Chondrocyte (in vitro differentiated cells): ENCODE results near the gene PAFAH1B1. TPM values are rescaled to one million over a fixed set of nuclear protein-coding genes. Genes with fewer than 3 reads are reported as not detected.
"Not testable (repeated sequence)": the region's sequence is repeated elsewhere in the genome, so short reads cannot be mapped to it uniquely, and the experiment has no call there.

Experiments used
- DNase-seq: peaks from one replicate; pipeline ENCODE4 v3.0.0; 2021; ENCODE audit warnings: mixed read lengths, low spot score
- H3K27ac Mint-ChIP-seq: one replicate; pipeline ENCODE4 v1.8.0; 2021; ENCODE audit warnings: mild to moderate bottlenecking, moderate library complexity, mixed read lengths; ENCODE audit not compliant: unreplicated experiment
- H3K27me3 Mint-ChIP-seq: 2 replicates; pipeline ENCODE4 v1.8.0; 2021; ENCODE audit warnings: low read depth, mixed read lengths
- H3K36me3 Mint-ChIP-seq: 2 replicates; pipeline ENCODE4 v1.8.0; 2021; ENCODE audit warnings: low read depth, mixed read lengths
- H3K4me1 Mint-ChIP-seq: 2 replicates; pipeline ENCODE4 v1.8.0; 2021; ENCODE audit warnings: low read depth, mild to moderate bottlenecking, mixed read lengths
- H3K4me3 Mint-ChIP-seq: one replicate; pipeline ENCODE4 v1.8.0; 2021; ENCODE audit warnings: mild to moderate bottlenecking, moderate library complexity, mixed read lengths; ENCODE audit not compliant: unreplicated experiment
- H3K9me3 Mint-ChIP-seq: 2 replicates; pipeline ENCODE4 v1.8.0; 2021; ENCODE audit warnings: low read depth, mixed read lengths
- total RNA-seq: library from RNA; stranded (reverse); gene quantifications from 3 replicates; pipeline ENCODE4 v1.2.1, GENCODE V29; 2021
- TF ChIP-seq, protein P1 (sequence below): fragments of 200-600 bp; sonication (generic); IDR thresholded peaks from 2 replicates; pipeline ENCODE4 v1.5.0; 2021; ENCODE audit warnings: antibody characterized with exemption, mild to moderate bottlenecking, moderate library complexity

Gene PAFAH1B1
- total RNA-seq, 1 donor from 2014 or later: 151 TPM

DNA sequence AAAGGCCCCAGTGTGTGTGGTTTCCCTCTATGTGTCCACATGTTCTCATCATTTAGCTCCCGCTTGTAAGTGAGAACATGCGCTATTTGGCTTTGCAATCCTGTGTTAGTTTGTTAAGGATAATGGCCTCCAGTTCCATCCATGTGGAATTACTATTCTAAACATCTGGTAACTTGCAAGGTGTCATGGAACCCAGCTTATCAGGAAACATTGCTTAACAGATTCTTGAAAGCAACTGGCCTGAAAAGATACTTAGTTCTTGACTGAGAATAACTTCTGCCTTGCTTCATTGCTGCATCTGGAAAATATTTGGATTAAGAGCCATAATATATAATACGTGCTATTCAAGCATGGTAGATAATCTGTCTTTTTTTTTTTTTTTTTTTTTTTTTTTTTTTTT is 27.8 kb downstream of the PAFAH1B1 start:
- no peak overlapping the region for H3K27ac Mint-ChIP-seq
- H3K9me3 Mint-ChIP-seq: no peaks in the 10 kb centered on the region
- DNase-seq: no peak
- TF ChIP-seq, protein P1, sequence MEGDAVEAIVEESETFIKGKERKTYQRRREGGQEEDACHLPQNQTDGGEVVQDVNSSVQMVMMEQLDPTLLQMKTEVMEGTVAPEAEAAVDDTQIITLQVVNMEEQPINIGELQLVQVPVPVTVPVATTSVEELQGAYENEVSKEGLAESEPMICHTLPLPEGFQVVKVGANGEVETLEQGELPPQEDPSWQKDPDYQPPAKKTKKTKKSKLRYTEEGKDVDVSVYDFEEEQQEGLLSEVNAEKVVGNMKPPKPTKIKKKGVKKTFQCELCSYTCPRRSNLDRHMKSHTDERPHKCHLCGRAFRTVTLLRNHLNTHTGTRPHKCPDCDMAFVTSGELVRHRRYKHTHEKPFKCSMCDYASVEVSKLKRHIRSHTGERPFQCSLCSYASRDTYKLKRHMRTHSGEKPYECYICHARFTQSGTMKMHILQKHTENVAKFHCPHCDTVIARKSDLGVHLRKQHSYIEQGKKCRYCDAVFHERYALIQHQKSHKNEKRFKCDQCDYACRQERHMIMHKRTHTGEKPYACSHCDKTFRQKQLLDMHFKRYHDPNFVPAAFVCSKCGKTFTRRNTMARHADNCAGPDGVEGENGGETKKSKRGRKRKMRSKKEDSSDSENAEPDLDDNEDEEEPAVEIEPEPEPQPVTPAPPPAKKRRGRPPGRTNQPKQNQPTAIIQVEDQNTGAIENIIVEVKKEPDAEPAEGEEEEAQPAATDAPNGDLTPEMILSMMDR: no peak
- no peaks in the 10 kb centered on the region for H3K27me3 Mint-ChIP-seq
- H3K36me3 Mint-ChIP-seq: peaks cover 6% of the 10 kb centered on the region
- H3K4me1 Mint-ChIP-seq: peaks cover 26% of the 10 kb centered on the region
- H3K4me3 Mint-ChIP-seq: no peak overlapping the region

DNA sequence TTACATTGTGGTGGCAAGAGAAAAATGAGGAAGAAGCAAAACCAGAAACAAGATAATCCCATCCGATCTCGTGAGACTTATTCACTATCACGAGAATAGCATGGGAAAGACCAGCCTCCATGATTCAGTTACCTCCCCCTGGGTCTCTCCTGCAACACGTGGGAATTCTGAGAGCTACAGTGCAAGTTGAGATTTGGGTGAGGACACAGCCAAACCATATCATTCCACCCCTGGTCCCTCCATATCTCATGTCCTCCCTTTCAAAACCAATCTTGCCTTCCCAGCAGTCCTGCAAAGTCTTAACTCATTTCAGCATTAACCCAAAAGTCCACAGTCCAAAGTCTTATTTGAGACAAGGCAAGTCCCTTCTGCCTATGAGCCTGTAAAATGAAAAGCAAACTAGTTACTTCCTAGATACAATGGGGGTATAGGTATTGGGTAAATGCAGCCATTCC is 28.5 kb downstream of the PAFAH1B1 start:
- H3K4me1 Mint-ChIP-seq: peaks cover 26% of the 10 kb centered on the region
- not testable (repeated sequence) for DNase-seq, H3K36me3 Mint-ChIP-seq, H3K4me3 Mint-ChIP-seq, H3K27ac Mint-ChIP-seq, H3K27me3 Mint-ChIP-seq, H3K9me3 Mint-ChIP-seq

DNA sequence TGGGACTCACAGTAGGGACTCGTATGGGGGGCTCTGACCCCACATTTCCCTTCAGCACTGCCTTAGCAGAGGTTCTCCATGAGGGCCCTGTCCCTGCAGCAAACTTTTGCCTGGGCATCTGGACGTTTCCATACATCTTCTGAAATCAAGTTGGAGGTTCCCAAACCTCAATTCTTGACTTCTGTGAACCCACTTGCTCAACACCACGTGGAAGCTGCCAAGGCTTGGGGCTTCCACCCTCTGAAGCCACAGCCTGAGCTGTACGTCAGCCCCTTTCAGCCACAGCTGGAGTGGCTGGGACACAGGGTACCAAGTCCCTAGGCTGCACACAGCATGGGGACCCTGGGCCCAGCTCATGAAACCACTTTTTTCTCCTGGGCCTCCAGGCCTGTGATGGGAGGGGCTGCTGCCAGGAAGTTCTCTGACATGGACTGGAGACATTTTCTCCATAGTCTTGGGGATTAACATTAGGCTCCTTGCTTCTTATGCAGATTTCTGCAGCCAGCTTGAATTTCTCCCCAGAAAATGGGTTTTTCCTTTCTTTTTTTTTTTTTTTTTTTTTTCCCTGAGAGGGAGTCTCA is 29.4 kb downstream of the PAFAH1B1 start:
- H3K36me3 Mint-ChIP-seq, H3K4me3 Mint-ChIP-seq: not testable (repeated sequence)
- H3K4me1 Mint-ChIP-seq: peaks cover 28% of the 10 kb centered on the region

DNA sequence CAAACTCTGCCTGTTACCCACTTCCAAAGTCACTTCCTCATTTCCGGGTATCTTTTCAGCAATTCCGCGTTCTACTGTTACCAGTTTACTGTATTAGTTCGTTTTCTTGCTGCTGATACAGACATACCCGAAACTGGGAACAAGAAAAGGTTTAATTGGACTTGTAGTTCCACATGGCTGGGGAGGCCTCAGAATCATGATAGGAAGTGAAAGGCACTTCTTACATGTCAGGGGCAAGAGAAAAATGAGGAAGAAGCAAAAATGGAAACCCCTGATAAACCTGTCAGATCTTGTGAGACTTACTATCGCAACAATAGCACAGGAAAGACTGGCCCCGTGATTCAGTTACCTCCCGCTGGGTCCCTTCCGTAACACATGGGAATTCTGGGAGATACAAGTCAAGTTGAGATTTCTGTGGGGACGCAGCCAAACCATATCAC is 30.9 kb downstream of the PAFAH1B1 start:
- Mint-ChIP-seq H3K4me3 (no peak overlapping the region), H3K9me3 (peaks cover 10% of the 10 kb centered on the region)

More for the DNA sequence above, 29.4 kb downstream of the PAFAH1B1 start:
- not testable (repeated sequence) for H3K27me3 Mint-ChIP-seq, H3K27ac Mint-ChIP-seq, DNase-seq
- H3K9me3 Mint-ChIP-seq: peaks cover 10% of the 10 kb centered on the region

DNA sequence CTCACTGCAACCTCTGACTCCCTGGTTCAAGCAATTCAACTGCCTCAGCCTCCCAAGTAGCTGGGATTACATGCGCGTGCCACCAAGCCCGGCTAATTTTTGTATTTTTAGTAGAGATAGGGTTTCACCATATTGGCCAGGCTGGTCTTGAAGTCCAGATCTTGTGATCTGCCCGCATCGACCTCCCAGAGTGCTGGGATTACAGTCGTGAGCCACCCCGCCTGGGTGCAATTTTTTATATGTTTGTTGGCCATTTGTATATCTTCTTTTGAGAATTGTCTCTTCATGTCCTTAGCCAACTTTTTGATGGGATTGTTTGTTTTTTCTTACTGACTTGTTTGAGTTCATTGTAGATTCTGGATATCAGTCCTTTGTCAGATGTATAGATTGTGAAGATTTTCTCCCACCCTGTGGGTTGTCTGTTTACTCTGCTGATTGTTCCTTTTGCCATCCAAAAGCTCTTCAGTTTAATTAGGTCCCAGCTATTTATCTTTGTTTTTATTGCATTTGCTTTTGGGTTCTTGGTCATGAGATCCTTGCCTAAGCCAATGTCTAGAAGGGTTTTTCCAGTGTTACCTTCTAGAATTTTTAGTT is 33.3 kb downstream of the PAFAH1B1 start:
- H3K9me3 Mint-ChIP-seq: peaks cover 10% of the 10 kb centered on the region
- not testable (repeated sequence) for H3K36me3 Mint-ChIP-seq, H3K4me3 Mint-ChIP-seq, DNase-seq, H3K27me3 Mint-ChIP-seq, H3K27ac Mint-ChIP-seq
- peaks cover 60% of the 10 kb centered on the region for H3K4me1 Mint-ChIP-seq

More for the DNA sequence above, 30.9 kb downstream of the PAFAH1B1 start:
- peaks cover 8% of the 10 kb centered on the region for H3K36me3 Mint-ChIP-seq
- H3K27me3 Mint-ChIP-seq: no peaks in the 10 kb centered on the region
- TF ChIP-seq, protein P1: no peak
- H3K27ac Mint-ChIP-seq: no peak overlapping the region
- DNase-seq: no peak
- H3K4me1 Mint-ChIP-seq: peaks cover 43% of the 10 kb centered on the region

DNA sequence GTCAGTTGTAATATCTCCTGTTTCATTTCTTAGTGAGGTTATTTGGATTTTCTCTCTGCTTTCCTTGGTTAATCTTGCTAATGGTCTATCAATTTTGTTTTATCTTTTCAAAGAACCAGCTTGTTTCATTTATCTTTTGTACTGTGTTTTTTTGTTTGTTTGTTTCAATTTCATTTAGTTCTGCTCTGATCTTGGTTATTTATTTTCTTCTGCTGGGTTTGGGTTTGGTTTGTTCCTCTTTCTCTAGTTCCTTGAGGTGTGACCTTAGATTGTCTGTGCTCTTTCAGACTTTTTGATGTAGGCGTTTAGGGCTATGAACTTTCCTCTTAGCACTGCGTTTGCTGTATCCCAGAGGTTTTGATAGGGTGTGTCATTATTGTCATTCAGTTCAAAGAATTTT is 35.5 kb downstream of the PAFAH1B1 start:
- not testable (repeated sequence) for DNase-seq, H3K27me3 Mint-ChIP-seq, H3K4me3 Mint-ChIP-seq, H3K36me3 Mint-ChIP-seq, H3K27ac Mint-ChIP-seq
- peaks cover 74% of the 10 kb centered on the region for H3K4me1 Mint-ChIP-seq
- H3K9me3 Mint-ChIP-seq: peaks cover 10% of the 10 kb centered on the region

DNA sequence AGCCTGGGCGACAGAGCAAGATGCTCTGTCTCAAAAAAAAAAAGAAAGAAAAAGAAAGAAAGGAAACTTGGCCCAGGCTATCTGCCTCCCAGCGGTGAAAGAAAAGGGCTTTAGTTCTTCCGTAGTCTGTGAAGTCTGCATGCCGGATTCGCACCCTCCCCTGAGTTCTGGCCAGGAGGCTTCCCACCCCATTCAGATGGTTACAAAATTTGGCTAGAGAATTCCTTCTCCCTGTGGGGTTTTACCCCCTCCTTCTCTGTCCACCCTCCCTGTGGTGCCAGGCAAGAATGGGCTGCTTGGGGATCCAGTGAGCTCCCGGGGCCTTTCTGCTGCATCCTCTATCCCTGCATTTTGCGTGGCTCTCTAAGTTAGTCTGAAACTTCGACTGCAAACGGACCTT is 37.8 kb downstream of the PAFAH1B1 start:
- DNase-seq: no peak
- Mint-ChIP-seq H3K9me3 (peaks cover 10% of the 10 kb centered on the region), H3K27ac (peak overlapping the region; percentile 65), H3K4me3 (no peak overlapping the region), H3K27me3 (no peaks in the 10 kb centered on the region), H3K36me3 (peaks cover 2% of the 10 kb centered on the region), H3K4me1 (peaks cover 88% of the 10 kb centered on the region)
- TF ChIP-seq, protein P1: no peak
